DND-41 (cell line): ENCODE data around the gene FAP.
A peak's percentile ranks its signal among the peaks of the same experiment; 100 is the strongest.

Source experiments
- ATAC-seq: fragments of 200-7000 bp; cut with Tn5 transposase; 3 replicates; pipeline ENCODE4 v1.9.1; 2021; ENCODE audit warnings: low read depth; ENCODE audit not compliant: insufficient read depth
- DNase-seq: peaks from one replicate; pipeline ENCODE4 v3.0.0-alpha.2; 2020
- H2AFZ ChIP-seq: 2 replicates; pipeline ENCODE4 v1.6.0; 2012; ENCODE audit warnings: low read depth, low read length
- H3K27ac ChIP-seq: 2 replicates; pipeline ENCODE4 v1.5.1; 2012; ENCODE audit warnings: low read length, inconsistent platforms
- H3K27me3 ChIP-seq: fragments of 200-600 bp; sonication (generic); 2 replicates; pipeline ENCODE4 v1.6.0; 2012; ENCODE audit warnings: low read length, mild to moderate bottlenecking, inconsistent platforms; ENCODE audit not compliant: insufficient read depth, poor library complexity
- H3K36me3 ChIP-seq: 2 replicates; pipeline ENCODE4 v1.5.1; 2012; ENCODE audit warnings: low read length, inconsistent platforms; ENCODE audit not compliant: insufficient read depth
- H3K4me1 ChIP-seq: 2 replicates; pipeline ENCODE4 v1.5.1; 2012; ENCODE audit warnings: mild to moderate bottlenecking, low read length; ENCODE audit not compliant: insufficient read depth
- H3K4me2 ChIP-seq: 2 replicates; pipeline ENCODE4 v1.6.0; 2012; ENCODE audit warnings: mild to moderate bottlenecking, moderate library complexity, low read length, inconsistent platforms; ENCODE audit not compliant: insufficient read depth
- H3K4me3 ChIP-seq, 2 experiments: fragments of 200-600 bp in 1 of 2; shearing (Covaris generic) in 1 of 2; 2 replicates each; pipeline ENCODE4 v1.5.1; 2012 to 2016; ENCODE audit warnings: inconsistent platforms in 2 of 2, low read length in 2 of 2, mild to moderate bottlenecking in 2 of 2, low read depth in 1 of 2, moderate library complexity in 1 of 2
- H3K79me2 ChIP-seq: 2 replicates; pipeline ENCODE4 v1.6.0; 2012; ENCODE audit warnings: low read length, inconsistent platforms; ENCODE audit not compliant: insufficient read depth
- H3K9ac ChIP-seq: 2 replicates; pipeline ENCODE4 v1.6.0; 2012; ENCODE audit warnings: low read depth, mild to moderate bottlenecking, inconsistent platforms, low read length, moderate library complexity
- H3K9me3 ChIP-seq: 2 replicates; pipeline ENCODE4 v1.5.1; 2012; ENCODE audit warnings: low read length, moderate library complexity, mild to moderate bottlenecking, inconsistent platforms; ENCODE audit not compliant: insufficient read depth, severe bottlenecking
- H4K20me1 ChIP-seq: 2 replicates; pipeline ENCODE4 v1.6.0; 2012; ENCODE audit warnings: low read length; ENCODE audit not compliant: insufficient read depth
- EZH2 ChIP-seq: IDR thresholded peaks from 3 replicates; pipeline ENCODE4 v1.6.1; 2012; ENCODE audit warnings: borderline replicate concordance, low read depth, mild to moderate bottlenecking, moderate library complexity, low read length, inconsistent platforms; ENCODE audit not compliant: severe bottlenecking
- TF ChIP-seq, protein P1 (sequence below): IDR thresholded peaks from 2 replicates; pipeline ENCODE4 v1.5.1; 2012; ENCODE audit warnings: borderline replicate concordance, low read length, moderate library complexity, mild to moderate bottlenecking; ENCODE audit not compliant: poor library complexity, severe bottlenecking; ENCODE audit errors: extremely low read depth

The FAP gene

GRCh38 chr2:162265666-162266459 lies 22.6 kb upstream of the FAP start:
- ATAC-seq (no peak), DNase-seq (no peak)
- H4K20me1 ChIP-seq, result no peaks in the 10 kb centered on the region
- TF ChIP-seq, protein P1, sequence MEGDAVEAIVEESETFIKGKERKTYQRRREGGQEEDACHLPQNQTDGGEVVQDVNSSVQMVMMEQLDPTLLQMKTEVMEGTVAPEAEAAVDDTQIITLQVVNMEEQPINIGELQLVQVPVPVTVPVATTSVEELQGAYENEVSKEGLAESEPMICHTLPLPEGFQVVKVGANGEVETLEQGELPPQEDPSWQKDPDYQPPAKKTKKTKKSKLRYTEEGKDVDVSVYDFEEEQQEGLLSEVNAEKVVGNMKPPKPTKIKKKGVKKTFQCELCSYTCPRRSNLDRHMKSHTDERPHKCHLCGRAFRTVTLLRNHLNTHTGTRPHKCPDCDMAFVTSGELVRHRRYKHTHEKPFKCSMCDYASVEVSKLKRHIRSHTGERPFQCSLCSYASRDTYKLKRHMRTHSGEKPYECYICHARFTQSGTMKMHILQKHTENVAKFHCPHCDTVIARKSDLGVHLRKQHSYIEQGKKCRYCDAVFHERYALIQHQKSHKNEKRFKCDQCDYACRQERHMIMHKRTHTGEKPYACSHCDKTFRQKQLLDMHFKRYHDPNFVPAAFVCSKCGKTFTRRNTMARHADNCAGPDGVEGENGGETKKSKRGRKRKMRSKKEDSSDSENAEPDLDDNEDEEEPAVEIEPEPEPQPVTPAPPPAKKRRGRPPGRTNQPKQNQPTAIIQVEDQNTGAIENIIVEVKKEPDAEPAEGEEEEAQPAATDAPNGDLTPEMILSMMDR, result no peak
- TF ChIP-seq EZH2, result no peak
- no peaks in the 10 kb centered on the region for H3K36me3 ChIP-seq
- H2AFZ ChIP-seq, result no peak overlapping the region
- H3K79me2 ChIP-seq, result no peaks in the 10 kb centered on the region
- no peaks in the 10 kb centered on the region for H3K27me3 ChIP-seq
- H3K9ac ChIP-seq, result no peak overlapping the region
- H3K9me3 ChIP-seq, result no peaks in the 10 kb centered on the region
- no peak overlapping the region for H3K4me3 ChIP-seq
- H3K4me2 ChIP-seq, result no peak overlapping the region
- H3K27ac ChIP-seq, result no peak overlapping the region
- peaks cover 11% of the 10 kb centered on the region for H3K4me1 ChIP-seq

DNA sequence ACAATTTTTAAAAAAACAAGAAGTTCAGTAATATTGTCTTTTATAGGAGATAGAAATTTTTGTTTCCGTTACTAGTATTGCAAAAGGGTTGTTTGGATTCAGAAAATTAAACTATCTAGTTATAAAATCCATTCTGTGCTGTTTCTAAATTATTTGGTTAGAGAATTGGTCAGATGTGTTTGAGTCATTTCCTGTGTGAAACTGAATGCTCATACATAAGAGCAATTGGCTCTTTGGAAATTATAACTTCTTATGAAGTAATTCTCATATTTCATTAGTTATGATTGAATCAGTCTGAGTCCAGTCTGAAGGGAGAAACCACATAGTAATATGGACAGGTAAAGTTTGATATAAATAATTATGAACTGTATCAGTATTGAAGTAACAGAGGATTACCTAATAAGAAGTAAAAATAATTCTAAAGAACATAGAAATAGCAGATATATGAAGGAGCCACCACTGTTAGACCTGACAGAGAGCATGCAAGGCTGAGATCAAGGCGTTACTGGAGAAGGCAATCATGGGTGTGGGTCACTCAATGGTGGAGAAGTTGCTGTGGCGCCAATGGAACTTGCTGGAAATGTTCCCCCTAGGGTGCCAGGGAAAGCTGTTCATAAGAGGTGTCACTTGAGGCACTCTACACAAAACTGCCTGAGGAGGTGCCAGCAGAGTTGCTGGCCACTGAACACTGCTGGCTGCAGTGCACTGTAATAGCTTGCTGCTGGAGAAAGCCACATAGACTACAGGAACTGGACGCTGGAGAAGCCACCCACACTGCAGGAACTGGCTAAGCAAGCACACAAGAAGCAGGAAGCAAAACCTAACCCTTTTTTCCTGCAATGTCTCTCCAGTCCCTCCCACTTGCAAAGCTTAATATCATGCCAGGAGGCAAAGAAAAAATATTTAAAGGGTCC lies 18.0 kb upstream of the FAP start:
- no peaks in the 10 kb centered on the region for H3K36me3 ChIP-seq
- H3K79me2 ChIP-seq, result no peaks in the 10 kb centered on the region
- no peaks in the 10 kb centered on the region for H4K20me1 ChIP-seq
- no peak for TF ChIP-seq EZH2
- TF ChIP-seq, protein P1, result no peak
- DNase-seq (peak; percentile 5), ATAC-seq (peak; percentile 54)
- H3K27me3 ChIP-seq, result no peaks in the 10 kb centered on the region
- H2AFZ ChIP-seq, result peak overlapping the region; percentile 70
- H3K4me2 ChIP-seq, result no peak overlapping the region
- no peak overlapping the region for H3K4me3 ChIP-seq
- 0 out of 2 replicates have a peak overlapping the region, but pooled peaks have one; percentile 38 for H3K27ac ChIP-seq
- no peaks in the 10 kb centered on the region for H3K9me3 ChIP-seq
- no peak overlapping the region for H3K9ac ChIP-seq
- peaks cover 11% of the 10 kb centered on the region for H3K4me1 ChIP-seq

GRCh38 chr2:162258686-162259085 lies 15.4 kb upstream of the FAP start:
- no peaks in the 10 kb centered on the region for H4K20me1 ChIP-seq
- no peak overlapping the region for H3K27ac ChIP-seq
- no peak overlapping the region for H3K9ac ChIP-seq
- H3K4me2 ChIP-seq, result no peak overlapping the region
- DNase-seq (no peak), ATAC-seq (no peak)
- H3K79me2 ChIP-seq, result no peaks in the 10 kb centered on the region
- TF ChIP-seq, protein P1, result no peak
- TF ChIP-seq EZH2, result no peak
- H3K27me3 ChIP-seq, result no peaks in the 10 kb centered on the region
- peaks cover 11% of the 10 kb centered on the region for H3K4me1 ChIP-seq
- H2AFZ ChIP-seq, result no peak overlapping the region
- no peaks in the 10 kb centered on the region for H3K9me3 ChIP-seq
- no peak overlapping the region for H3K4me3 ChIP-seq
- no peaks in the 10 kb centered on the region for H3K36me3 ChIP-seq
